DOHH2 (cell line): Measurements from ENCODE around the gene DCDC1.

Experiments used
- H3F3A ChIP-seq: fragments of 200-600 bp; sonication (generic), shearing (Covaris generic); 2 replicates; pipeline ENCODE4 v1.6.0; 2016; ENCODE audit warnings: antibody characterized with exemption, mild to moderate bottlenecking; ENCODE audit not compliant: control insufficient read depth, insufficient read depth
- H3K27ac ChIP-seq: fragments of 200-600 bp; sonication (generic); 2 replicates; pipeline ENCODE4 v1.5.1; 2014; ENCODE audit warnings: low read depth, mild to moderate bottlenecking, low read length, moderate library complexity
- H3K27me3 ChIP-seq: fragments of 200-600 bp; sonication (generic); 2 replicates; pipeline ENCODE4 v1.6.1; 2014; ENCODE audit warnings: mild to moderate bottlenecking, low read length, mixed read lengths; ENCODE audit not compliant: control insufficient read depth
- H3K36me3 ChIP-seq: fragments of 200-600 bp; sonication (generic); 2 replicates; pipeline ENCODE4 v1.6.1; 2014; ENCODE audit warnings: mild to moderate bottlenecking, low read length, moderate library complexity, mixed read lengths; ENCODE audit not compliant: control insufficient read depth
- H3K4me1 ChIP-seq: fragments of 200-600 bp; sonication (generic); 2 replicates; pipeline ENCODE4 v1.6.1; 2014; ENCODE audit warnings: mild to moderate bottlenecking, low read length, mixed read lengths; ENCODE audit not compliant: control insufficient read depth
- H3K4me2 ChIP-seq: fragments of 200-600 bp; sonication (generic); 2 replicates; pipeline ENCODE4 v1.6.0; 2014; ENCODE audit warnings: mild to moderate bottlenecking, low read length, moderate library complexity
- H3K4me3 ChIP-seq: fragments of 200-600 bp; sonication (generic); 2 replicates; pipeline ENCODE4 v1.5.1; 2014; ENCODE audit warnings: mild to moderate bottlenecking, low read length, mixed read lengths
- H3K79me2 ChIP-seq: fragments of 200-600 bp; sonication (generic); 2 replicates; pipeline ENCODE4 v1.6.1; 2014; ENCODE audit warnings: mild to moderate bottlenecking, low read length, mixed read lengths; ENCODE audit not compliant: control insufficient read depth
- H3K9me2 ChIP-seq: fragments of 200-600 bp; sonication (generic); replicated peaks from 2 replicates; pipeline ENCODE4 v1.6.1; 2014; ENCODE audit warnings: mild to moderate bottlenecking, low read length, mixed read lengths; ENCODE audit not compliant: control insufficient read depth
- H3K9me3 ChIP-seq: fragments of 200-600 bp; sonication (generic); 2 replicates; pipeline ENCODE4 v1.6.1; 2014; ENCODE audit warnings: antibody characterized with exemption, low read length, mixed read lengths; ENCODE audit not compliant: control insufficient read depth, insufficient read depth
- H4K20me1 ChIP-seq: fragments of 200-600 bp; sonication (generic); 2 replicates; pipeline ENCODE4 v1.6.0; 2014; ENCODE audit warnings: low read depth, mild to moderate bottlenecking, antibody characterized with exemption, low read length, moderate library complexity; ENCODE audit not compliant: control insufficient read depth, insufficient read depth
- EZH2phosphoT487 ChIP-seq: fragments of 200-600 bp; sonication (generic); IDR thresholded peaks from 2 replicates; pipeline ENCODE4 v1.6.1; 2017; ENCODE audit warnings: borderline replicate concordance, mild to moderate bottlenecking, antibody characterized with exemption, low read length, moderate library complexity, mixed read lengths
- TF ChIP-seq, protein P1 (sequence below): fragments of 200-600 bp; sonication (generic); IDR thresholded peaks from one replicate; pipeline ENCODE4 v1.5.1; 2014; ENCODE audit warnings: antibody characterized with exemption, mild to moderate bottlenecking, low read depth, low read length; ENCODE audit not compliant: poor library complexity, severe bottlenecking

DCDC1 gene

DNA sequence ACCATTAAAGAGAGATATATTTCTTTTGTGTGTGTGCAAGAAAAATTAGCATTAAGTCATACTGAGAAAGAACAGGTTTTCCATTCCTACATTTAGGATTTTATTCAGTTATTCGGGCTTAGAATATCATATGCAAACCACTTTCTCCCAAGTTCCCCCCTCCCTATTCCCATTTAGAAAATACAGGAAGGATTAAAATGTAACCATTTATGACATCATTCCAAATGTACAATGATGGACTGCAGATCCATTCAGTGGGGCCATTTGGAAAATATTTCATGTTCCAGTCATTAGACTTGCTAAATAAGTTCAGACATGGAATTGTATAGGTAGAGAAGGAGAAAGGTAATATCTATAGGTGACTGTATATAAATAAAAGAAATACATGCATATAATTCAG lies 554.8 kb downstream of the DCDC1 start:
- no peak for TF ChIP-seq EZH2phosphoT487
- TF ChIP-seq, protein P1, sequence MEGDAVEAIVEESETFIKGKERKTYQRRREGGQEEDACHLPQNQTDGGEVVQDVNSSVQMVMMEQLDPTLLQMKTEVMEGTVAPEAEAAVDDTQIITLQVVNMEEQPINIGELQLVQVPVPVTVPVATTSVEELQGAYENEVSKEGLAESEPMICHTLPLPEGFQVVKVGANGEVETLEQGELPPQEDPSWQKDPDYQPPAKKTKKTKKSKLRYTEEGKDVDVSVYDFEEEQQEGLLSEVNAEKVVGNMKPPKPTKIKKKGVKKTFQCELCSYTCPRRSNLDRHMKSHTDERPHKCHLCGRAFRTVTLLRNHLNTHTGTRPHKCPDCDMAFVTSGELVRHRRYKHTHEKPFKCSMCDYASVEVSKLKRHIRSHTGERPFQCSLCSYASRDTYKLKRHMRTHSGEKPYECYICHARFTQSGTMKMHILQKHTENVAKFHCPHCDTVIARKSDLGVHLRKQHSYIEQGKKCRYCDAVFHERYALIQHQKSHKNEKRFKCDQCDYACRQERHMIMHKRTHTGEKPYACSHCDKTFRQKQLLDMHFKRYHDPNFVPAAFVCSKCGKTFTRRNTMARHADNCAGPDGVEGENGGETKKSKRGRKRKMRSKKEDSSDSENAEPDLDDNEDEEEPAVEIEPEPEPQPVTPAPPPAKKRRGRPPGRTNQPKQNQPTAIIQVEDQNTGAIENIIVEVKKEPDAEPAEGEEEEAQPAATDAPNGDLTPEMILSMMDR, result no peak
- no peaks in the 10 kb centered on the region for H3K4me1 ChIP-seq

More for the DNA sequence above, 554.8 kb downstream of the DCDC1 start:
- Histone ChIP-seq H3K36me3 (no peaks in the 10 kb centered on the region), H3K9me3 (no peaks in the 10 kb centered on the region), H3K4me3 (no peak overlapping the region), H3F3A (no peaks in the 10 kb centered on the region), H3K27me3 (no peaks in the 10 kb centered on the region), H3K9me2 (no peaks in the 10 kb centered on the region), H4K20me1 (no peaks in the 10 kb centered on the region), H3K4me2 (no peak overlapping the region), H3K27ac (no peak overlapping the region), H3K79me2 (no peaks in the 10 kb centered on the region)
